Kidney capillary endothelial cell (primary cell): ENCODE data around the gene MAP3K19.
A peak's percentile ranks its signal among the peaks of the same experiment; 100 is the strongest.
"Not testable (repeated sequence)": the region's sequence is repeated elsewhere in the genome, so short reads cannot be mapped to it uniquely, and the experiment has no call there.

Experiments used
- DNase-seq: peaks from one replicate; pipeline ENCODE4 v3.0.0-alpha.2; 2018; ENCODE audit warnings: low spot score

MAP3K19 gene

GRCh38 chr2:135052042-135052876 is 5.0 kb upstream of the MAP3K19 start, which contains the start of gene RAB3GAP1:
Gene RAB3GAP1, plus strand, starts transcription at chr2:135052292. Its CDS starts 16 bp downstream, at chr2:135052308.
- peak; percentile 77 for DNase-seq

GRCh38 chr2:135050684-135051083 is 3.4 kb upstream of the MAP3K19 start:
- DNase-seq, result no peak

- DNase-seq, result no peak
These were observed 2.9 kb upstream of the MAP3K19 start for GRCh38 chr2:135050132-135050531.

GRCh38 chr2:135048122-135048521 is 875 bp upstream of the MAP3K19 start:
- DNase-seq, result no peak

GRCh38 chr2:135043345-135043744 is 3.9 kb downstream of the MAP3K19 start:
- no peak for DNase-seq

GRCh38 chr2:135037831-135038230 is 9.4 kb downstream of the MAP3K19 start:
- DNase-seq, result no peak

- DNase-seq, result not testable (repeated sequence)
These were observed 14.0 kb downstream of the MAP3K19 start for GRCh38 chr2:135033216-135033615.

GRCh38 chr2:135030826-135031225 is 16.4 kb downstream of the MAP3K19 start:
- DNase-seq, result no peak

GRCh38 chr2:135029481-135030134 is 17.6 kb downstream of the MAP3K19 start:
- no peak for DNase-seq

- DNase-seq, result no peak
These were observed 23.3 kb downstream of the MAP3K19 start for GRCh38 chr2:135023886-135024485.

- DNase-seq, result no peak
These were observed 24.0 kb downstream of the MAP3K19 start for GRCh38 chr2:135022952-135023880.

GRCh38 chr2:135021618-135022017 is 25.6 kb downstream of the MAP3K19 start:
- no peak for DNase-seq

- DNase-seq, result no peak
These were observed 35.6 kb downstream of the MAP3K19 start for GRCh38 chr2:135011633-135012032.

GRCh38 chr2:135010200-135010942 is 36.9 kb downstream of the MAP3K19 start:
- DNase-seq, result no peak

- DNase-seq, result no peak
These were observed 37.9 kb downstream of the MAP3K19 start for GRCh38 chr2:135009339-135009738.

GRCh38 chr2:135005753-135006152 is 41.5 kb downstream of the MAP3K19 start:
- DNase-seq, result no peak

- peak; percentile 69 for DNase-seq
These were observed 43.1 kb downstream of the MAP3K19 start for GRCh38 chr2:135004005-135004746.

GRCh38 chr2:135002836-135003235 is 44.4 kb downstream of the MAP3K19 start:
- DNase-seq, result no peak

- no peak for DNase-seq
These were observed 47.7 kb downstream of the MAP3K19 start for GRCh38 chr2:134999521-134999920.

- DNase-seq, result peak; percentile 50
These were observed 58.1 kb downstream of the MAP3K19 start for GRCh38 chr2:134988994-134989605.
